Small intestine (tissue), 7 donors: ENCODE results near the gene KRT13. TPM values are rescaled to one million over a fixed set of nuclear protein-coding genes. Genes with fewer than 3 reads are reported as not detected.

Experiments used
- DNase-seq, 2 donors: peaks; one replicate each; pipeline versions ENCODE4 v3.0.0 to v3.0.0-alpha.2; 2013
- FAIRE-seq: peaks from 2 replicates; lab custom pipeline; 2012; peaks lifted over from hg19 to GRCh38; lab: Jason Lieb, UNC
- H3K27ac ChIP-seq, 3 donors: one replicate each; pipeline ENCODE4 v1.5.1; 2013; ENCODE audit warnings: low read length in 2 of 3, mild to moderate bottlenecking in 2 of 3, control low read depth in 1 of 3, inconsistent platforms in 1 of 3, low read depth in 1 of 3, moderate library complexity in 1 of 3
- H3K27me3 ChIP-seq, 3 donors: one replicate each; pipeline ENCODE4 v1.6.1; 2013; ENCODE audit warnings: low read length in 3 of 3, inconsistent platforms in 1 of 3; ENCODE audit not compliant: control insufficient read depth in 3 of 3, insufficient read depth in 3 of 3
- H3K36me3 ChIP-seq, 3 donors: one replicate each; pipeline ENCODE4 v1.6.1; 2013; ENCODE audit warnings: low read length in 3 of 3, inconsistent platforms in 1 of 3, low read depth in 1 of 3, mild to moderate bottlenecking in 1 of 3, moderate library complexity in 1 of 3; ENCODE audit not compliant: control insufficient read depth in 3 of 3, insufficient read depth in 2 of 3
- H3K4me1 ChIP-seq, 3 donors: one replicate each; pipeline ENCODE4 v1.6.1; 2013; ENCODE audit warnings: low read length in 2 of 3, inconsistent platforms in 1 of 3, low read depth in 1 of 3, mild to moderate bottlenecking in 1 of 3, moderate library complexity in 1 of 3; ENCODE audit not compliant: control insufficient read depth in 3 of 3, insufficient read depth in 2 of 3
- H3K4me3 ChIP-seq, 3 donors: one replicate each; pipeline ENCODE4 v1.5.1; 2013; ENCODE audit warnings: low read length in 3 of 3, control low read depth in 1 of 3, inconsistent platforms in 1 of 3, low read depth in 1 of 3, mild to moderate bottlenecking in 1 of 3, moderate library complexity in 1 of 3
- H3K9me3 ChIP-seq, 2 donors: one replicate each; pipeline ENCODE4 v1.6.1; 2013; ENCODE audit warnings: low read depth in 1 of 2, low read length in 1 of 2; ENCODE audit not compliant: control insufficient read depth in 2 of 2, insufficient read depth in 1 of 2
- WGBS, 3 donors: extraction: QIAGEN DNeasy Blood & Tissue Kit; methylation state at CpG; one replicate each; pipeline ENCODE4 v1.1.7; 2013; 5-methylcytosine and 5-hydroxymethylcytosine counted together
- polyA plus RNA-seq, 4 donors: library from polyadenylated mRNA; stranded (reverse) in 3 of 4; unstranded in 1 of 4; fragments of 200-250 nt in 3 of 4; fragments of 120-200 nt in 1 of 4; gene quantifications; one replicate each; pipeline versions ENCODE4 v1.2.1 to v1.2.3, GENCODE V29; 2013
- donor health status: healthy with polysubstance abuse.
- donor health status: control.
- donor health status: control.
- donor health status: Bipolar disorder and iron deficiency.
- donor health status: healthy.

Gene KRT13
- polyA plus RNA-seq, 4 donors = 0.37 to 37.6 (median 18.2) TPM

- no peak for DNase-seq
- no peaks in the 10 kb centered on the region for H3K4me1 ChIP-seq
- H3K9me3 ChIP-seq = no peaks in the 10 kb centered on the region
- H3K36me3 ChIP-seq = no peaks in the 10 kb centered on the region
- no peak for FAIRE-seq
- no peak overlapping the region for H3K4me3 ChIP-seq
- WGBS, 3 donors = 83 to 94% (median 91%) methylated on average over 9 of the region's 9 CpGs
- no peak overlapping the region for H3K27ac ChIP-seq
- peaks cover 0 to 4% (median 0%) of the 10 kb centered on the region in 3 donors for H3K27me3 ChIP-seq
These were observed 2.2 kb downstream of the KRT13 start for GRCh38 chr17:41503202-41503601.

GRCh38 chr17:41500131-41500911 lies 5.1 kb downstream of the KRT13 start:
- 66 to 70% (median 67%) methylated on average over 15 of the region's 15 CpGs for WGBS, 3 donors
- Histone ChIP-seq H3K4me3 (no peak overlapping the region), H3K4me1 (peaks cover 0 to 3% (median 3%) of the 10 kb centered on the region in 3 donors), H3K27ac (no peak overlapping the region), H3K36me3 (no peaks in the 10 kb centered on the region), H3K27me3 (peaks cover 0 to 4% (median 0%) of the 10 kb centered on the region in 3 donors), H3K9me3 (no peaks in the 10 kb centered on the region)
- FAIRE-seq (no peak), DNase-seq (no peak)

- Histone ChIP-seq H3K9me3 (no peaks in the 10 kb centered on the region), H3K27ac (no peak overlapping the region), H3K4me1 (peaks cover 0 to 3% (median 3%) of the 10 kb centered on the region in 3 donors), H3K27me3 (peaks cover 0 to 4% (median 0%) of the 10 kb centered on the region in 3 donors), H3K36me3 (no peaks in the 10 kb centered on the region), H3K4me3 (no peak overlapping the region)
- FAIRE-seq (no peak), DNase-seq (no peak)
- 74 to 80% (median 80%) methylated on average over 5 of the region's 5 CpGs for WGBS, 3 donors
These were observed 5.7 kb downstream of the KRT13 start for GRCh38 chr17:41499714-41500113.

- WGBS, 3 donors = 62 to 73% (median 69%) methylated on average over 6 of the region's 6 CpGs
- Histone ChIP-seq H3K4me1 (peaks cover 2 to 3% (median 3%) of the 10 kb centered on the region in 3 donors), H3K27me3 (peaks cover 0 to 4% (median 0%) of the 10 kb centered on the region in 3 donors), H3K36me3 (no peaks in the 10 kb centered on the region), H3K4me3 (no peak overlapping the region), H3K9me3 (no peaks in the 10 kb centered on the region), H3K27ac (no peak overlapping the region)
- no peak for DNase-seq
- FAIRE-seq = no peak
These were observed 7.1 kb downstream of the KRT13 start for GRCh38 chr17:41498276-41498675.

- peak overlapping the region in 2 of 3 donors; percentile 27 to 56 for H3K27ac ChIP-seq
- H3K4me1 ChIP-seq = peaks cover 3 to 8% (median 3%) of the 10 kb centered on the region in 3 donors
- H3K27me3 ChIP-seq = peaks cover 0 to 4% (median 0%) of the 10 kb centered on the region in 3 donors
- DNase-seq (peak; percentile 86 to 94), FAIRE-seq (no peak)
- H3K4me3 ChIP-seq = no peak overlapping the region
- 30 to 46% (median 38%) methylated on average over 11 to 12 of the region's 12 CpGs for WGBS, 3 donors
- no peaks in the 10 kb centered on the region for H3K36me3 ChIP-seq
- H3K9me3 ChIP-seq = no peaks in the 10 kb centered on the region
These were observed 8.5 kb downstream of the KRT13 start for GRCh38 chr17:41496803-41497484.

GRCh38 chr17:41494524-41494923 lies 10.9 kb downstream of the KRT13 start:
- 69 to 74% (median 74%) methylated on average over 2 of the region's 2 CpGs for WGBS, 3 donors
- peaks cover 0 to 2% (median 0%) of the 10 kb centered on the region in 3 donors for H3K27me3 ChIP-seq
- no peak for FAIRE-seq
- no peak for DNase-seq
- no peaks in the 10 kb centered on the region for H3K9me3 ChIP-seq
- H3K36me3 ChIP-seq = no peaks in the 10 kb centered on the region
- peaks cover 3 to 10% (median 3%) of the 10 kb centered on the region in 3 donors for H3K4me1 ChIP-seq
- no peak overlapping the region for H3K4me3 ChIP-seq
- no peak overlapping the region for H3K27ac ChIP-seq

GRCh38 chr17:41492771-41493170 lies 12.6 kb downstream of the KRT13 start:
- WGBS, 3 donors = 40 to 47% (median 46%) methylated on average over 4 of the region's 4 CpGs
- FAIRE-seq = no peak

GRCh38 chr17:41492351-41492750 lies 13.1 kb downstream of the KRT13 start:
- FAIRE-seq = no peak
- Histone ChIP-seq H3K36me3 (no peaks in the 10 kb centered on the region), H3K27ac (peak overlapping the region in 1 of 3 donors; percentile 28), H3K9me3 (no peaks in the 10 kb centered on the region), H3K27me3 (peaks cover 0 to 11% (median 0%) of the 10 kb centered on the region in 3 donors), H3K4me1 (peaks cover 0 to 10% (median 3%) of the 10 kb centered on the region in 3 donors), H3K4me3 (no peak overlapping the region)
- no peak for DNase-seq
- WGBS, 3 donors = 55 to 68% (median 64%) methylated on average over 6 of the region's 6 CpGs

More at GRCh38 chr17:41492771-41493170, 12.6 kb downstream of the KRT13 start:
- Histone ChIP-seq H3K4me3 (no peak overlapping the region), H3K27ac (peak overlapping the region in 1 of 3 donors; percentile 28), H3K27me3 (peaks cover 0 to 8% (median 0%) of the 10 kb centered on the region in 3 donors), H3K4me1 (peaks cover 3 to 10% (median 3%) of the 10 kb centered on the region in 3 donors), H3K36me3 (no peaks in the 10 kb centered on the region), H3K9me3 (no peaks in the 10 kb centered on the region)
- DNase-seq = peak in 1 of 2 donors; percentile 74
